ENCODE measurements around the gene PRDM16. TPM values are rescaled to one million over a fixed set of nuclear protein-coding genes. Genes with fewer than 3 reads are reported as not detected.

Gene PRDM16
- total and polyA plus RNA-seq, 2 of the 8 experiments (the other 6 are each of a cell fraction or from before 2014, with no cell fraction given), result 0.39 to 0.43 TPM

DNA sequence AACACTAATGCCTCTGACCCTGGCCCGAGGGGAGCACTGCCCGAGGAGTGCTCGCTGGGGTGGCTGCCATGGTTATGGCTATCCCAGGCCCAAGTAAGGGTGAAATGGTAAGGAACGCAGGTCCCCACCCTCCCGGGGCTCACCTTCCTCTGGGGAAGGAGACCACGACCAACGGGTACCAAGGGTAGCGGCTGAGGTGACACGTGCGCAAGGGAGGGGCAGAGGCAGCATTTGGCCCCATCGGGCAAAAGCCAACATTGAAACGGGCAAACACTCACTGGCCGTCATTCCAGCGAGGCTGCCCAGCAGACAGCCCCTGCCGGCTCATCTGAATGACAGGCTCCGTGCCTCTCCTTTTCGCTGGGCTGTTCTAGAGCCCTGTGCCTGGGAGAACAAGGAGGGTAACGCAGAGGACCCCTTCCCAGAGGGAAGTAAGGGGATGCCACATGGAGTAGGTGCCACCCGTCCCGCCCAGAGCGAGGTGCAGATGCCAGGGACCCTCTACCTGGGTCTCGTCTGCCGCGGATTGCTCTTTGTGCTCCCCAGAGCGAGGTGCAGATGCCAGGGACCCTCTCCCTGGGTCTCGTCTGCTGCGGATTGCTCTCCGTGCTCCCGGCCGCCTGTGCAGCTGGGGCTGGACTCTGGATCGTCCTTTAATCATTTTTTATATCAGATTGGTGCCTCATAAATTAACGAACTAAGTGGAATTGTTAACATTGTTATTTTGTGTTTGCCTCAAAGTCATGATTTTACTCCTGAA lies 31.5 kb upstream of the PRDM16 start:
- FAIRE-seq (no peak), DNase-seq (ENCODE audit: low read depth in 1 of 2, low spot score in 2 of 2) (no peak)
- POLR2A ChIA-PET (ENCODE audit: partially characterized antibody), result no interaction called here
- TF ChIP-seq SIN3A (conservative IDR thresholded peaks at IDR 0.05 in 1 of 2, IDR thresholded peaks at IDR 0.05 in 1 of 2; ENCODE audit: low read depth in 1 of 2, low read length in 2 of 2) (no peak), CHD1 (IDR thresholded peaks at IDR 0.05; ENCODE audit: low read depth, low read length) (no peak), HDAC6 (IDR thresholded peaks at IDR 0.05; ENCODE audit: low read depth, low read length) (no peak), KDM1A (IDR thresholded peaks at IDR 0.05; ENCODE audit: borderline replicate concordance, low read length) (no peak), CREB1 (IDR thresholded peaks at IDR 0.05) (no peak), KDM5A (IDR thresholded peaks at IDR 0.05; ENCODE audit: low read length) (no peak), MAX (IDR thresholded peaks at IDR 0.05) (no peak), USF2 (IDR thresholded peaks at IDR 0.05; ENCODE audit: low read length) (no peak), EGR1 (IDR thresholded peaks at IDR 0.05; ENCODE audit: borderline replicate concordance, low read depth, low read length) (no peak), SP2 (IDR thresholded peaks at IDR 0.05; ENCODE audit: low read length) (no peak), CEBPB (IDR thresholded peaks at IDR 0.05; ENCODE audit: low read depth, low read length) (no peak), SRF (IDR thresholded peaks at IDR 0.05; ENCODE audit: low read depth, low read length) (no peak), SP4 (IDR thresholded peaks at IDR 0.05; ENCODE audit: low read length) (no peak)

More for the DNA sequence above, 31.5 kb upstream of the PRDM16 start:
- H3K4me2 ChIP-seq (ENCODE audit: insufficient read depth in 1 of 2, low read depth in 2 of 2, low read length in 2 of 2), result no peak overlapping the region
- H3K23ac ChIP-seq (ENCODE audit: insufficient read length), result no peak overlapping the region
- no peak overlapping the region for H4K5ac ChIP-seq (ENCODE audit: insufficient read length, low read depth, low read length)
- no peak overlapping the region for H4K91ac ChIP-seq (replicated peaks; ENCODE audit: insufficient read length, low read length)
- H3K27me3 ChIP-seq (replicated peaks in 1 of 4; ENCODE audit: control insufficient read depth in 3 of 4, extremely low read depth in 1 of 4, insufficient read depth in 3 of 4, low read length in 3 of 4), result no peaks in the 10 kb centered on the region
- H2BK15ac ChIP-seq (ENCODE audit: low read length), result no peak overlapping the region
- H2BK12ac ChIP-seq (ENCODE audit: low read depth, low read length), result no peak overlapping the region
- no peak overlapping the region for H3K4me3 ChIP-seq (ENCODE audit: extremely low read depth in 1 of 4, insufficient read depth in 2 of 4, low read depth in 3 of 4, low read length in 4 of 4)
- no peaks in the 10 kb centered on the region for H3K79me2 ChIP-seq (ENCODE audit: control insufficient read depth in 1 of 2, insufficient read depth in 2 of 2, low read length in 2 of 2)
- H3K36me3 ChIP-seq (ENCODE audit: control insufficient read depth in 2 of 4, insufficient read depth in 4 of 4, low read length in 3 of 4), result no peaks in the 10 kb centered on the region
- H2BK20ac ChIP-seq (ENCODE audit: low read length), result no peak overlapping the region
- H3K18ac ChIP-seq (ENCODE audit: extremely low read depth, low read length), result no peak overlapping the region
- 89% methylated on average over 31 of the region's 32 CpGs; no CpG with 5 or more reads in 1 of the 2 experiments for WGBS, 2 experiments (ENCODE audit: extremely low coverage in 1 of 2, insufficient coverage in 1 of 2, insufficient read length in 1 of 2, insufficient replicate concordance in 2 of 2, low coverage in 1 of 2, low lambda C conversion rate in 2 of 2, missing lambda C conversion rate in 1 of 2)
- CTCF ChIA-PET (ENCODE audit: partially characterized antibody), result no interaction called here
- H2AFZ ChIP-seq (ENCODE audit: low read length), result no peak overlapping the region
- H3K56ac ChIP-seq (replicated peaks; ENCODE audit: insufficient read length, low read depth, low read length), result no peak overlapping the region
- H3K4me1 ChIP-seq (replicated peaks in 1 of 4; ENCODE audit: control insufficient read depth in 3 of 4, insufficient read depth in 4 of 4, low read length in 3 of 4), result peaks cover 0 to 5% (median 0%) of the 10 kb centered on the region in 4 experiments; a peak in 1 of 7 replicates
- H4K8ac ChIP-seq (ENCODE audit: extremely low read depth, insufficient read depth, low read length), result no peak overlapping the region
- no peak overlapping the region for H3K4ac ChIP-seq (replicated peaks; ENCODE audit: insufficient read length, low read depth, low read length)
- no peak overlapping the region for H3K14ac ChIP-seq (ENCODE audit: insufficient read length)
- H2AK5ac ChIP-seq (ENCODE audit: low read depth, low read length), result no peak overlapping the region
- no peak overlapping the region for H3K9ac ChIP-seq (replicated peaks in 1 of 4; ENCODE audit: extremely low read depth in 1 of 4, low read depth in 3 of 4, low read length in 3 of 4)
- no peaks in the 10 kb centered on the region for H3K79me1 ChIP-seq (ENCODE audit: low read depth, low read length)
- H2BK5ac ChIP-seq (ENCODE audit: low read depth, low read length), result no peak overlapping the region
- no peak overlapping the region for H3K27ac ChIP-seq (ENCODE audit: low read depth, low read length)
- no peaks in the 10 kb centered on the region for H4K20me1 ChIP-seq (replicated peaks in 1 of 2; ENCODE audit: control insufficient read depth in 1 of 2, insufficient read depth in 2 of 2, low read length in 2 of 2)
- H3K9me3 ChIP-seq (ENCODE audit: insufficient read depth in 2 of 2, low read depth in 1 of 2, low read length in 1 of 2), result peaks cover 79 to 91% of the 10 kb centered on the region in 2 experiments
- no peak overlapping the region for H2BK120ac ChIP-seq (replicated peaks; ENCODE audit: low read depth, low read length)
- no peaks in the 10 kb centered on the region for H3K23me2 ChIP-seq (ENCODE audit: low read depth, low read length)

Measured in H1 (cell line).